D721Med (cell line): ENCODE measurements around the gene KRT81.
"Not testable (repeated sequence)": the region's sequence is repeated elsewhere in the genome, so short reads cannot be mapped to it uniquely, and the experiment has no call there.

ENCODE experiments used
- DNase-seq: peaks from one replicate; pipeline ENCODE4 v3.0.0; 2011; ENCODE audit warnings: low spot score; ENCODE audit not compliant: insufficient read length
- FAIRE-seq: peaks from 2 replicates; lab custom pipeline; 2011; peaks lifted over from hg19 to GRCh38; lab: Jason Lieb, UNC
- CTCF ChIP-seq: IDR thresholded peaks from 2 replicates; pipeline ENCODE4 v1.5.1; 2012; ENCODE audit warnings: mild to moderate bottlenecking, control low read depth; ENCODE audit not compliant: insufficient read depth; ENCODE audit errors: missing control alignments

The KRT81 gene

GRCh38 chr12:52259657-52260243, 31.6 kb downstream of the KRT81 start:
- TF ChIP-seq CTCF = no peak
- no peak for FAIRE-seq
- no peak for DNase-seq

GRCh38 chr12:52258335-52258901, 32.9 kb downstream of the KRT81 start:
- no peak for DNase-seq
- TF ChIP-seq CTCF = no peak
- FAIRE-seq = no peak

GRCh38 chr12:52257922-52258321, 33.4 kb downstream of the KRT81 start:
- FAIRE-seq, DNase-seq: not testable (repeated sequence)

GRCh38 chr12:52257074-52257551, 34.2 kb downstream of the KRT81 start:
- TF ChIP-seq CTCF = no peak
- FAIRE-seq = no peak

GRCh38 chr12:52256584-52256935, 34.8 kb downstream of the KRT81 start:
- DNase-seq (no peak), FAIRE-seq (no peak)
- no peak for TF ChIP-seq CTCF

More at GRCh38 chr12:52257074-52257551, 34.2 kb downstream of the KRT81 start:
- DNase-seq = no peak

- no peak for FAIRE-seq
- no peak for TF ChIP-seq CTCF
- no peak for DNase-seq
Measured at GRCh38 chr12:52255926-52256583, 35.3 kb downstream of the KRT81 start.

GRCh38 chr12:52254965-52255751, 36.2 kb downstream of the KRT81 start:
- FAIRE-seq = no peak

More at GRCh38 chr12:52254965-52255751, 36.2 kb downstream of the KRT81 start:
- TF ChIP-seq CTCF = no peak
- DNase-seq = no peak
